ENCODE data around the gene STRIP1.

The STRIP1 gene

GRCh38 chr1:110043016-110043415, 8.6 kb downstream of the STRIP1 start:
- Histone ChIP-seq H3K4me1 (ENCODE audit: control insufficient read depth, insufficient read depth, low read length) (no peaks in the 10 kb centered on the region), H3K27me3 (ENCODE audit: control insufficient read depth, insufficient read depth, low read length) (no peaks in the 10 kb centered on the region), H3K4me3 (ENCODE audit: low read length) (no peak overlapping the region), H3K9me3 (ENCODE audit: control insufficient read depth, low read length) (no peaks in the 10 kb centered on the region), H3K36me3 (ENCODE audit: control insufficient read depth, insufficient read depth, low read length) (peaks cover 30% of the 10 kb centered on the region), H3K9ac (ENCODE audit: low read length) (no peak overlapping the region)

- H3K27me3 ChIP-seq (ENCODE audit: control insufficient read depth, insufficient read depth, low read length) = no peaks in the 10 kb centered on the region
- H3K9me3 ChIP-seq (ENCODE audit: control insufficient read depth, low read length) = no peaks in the 10 kb centered on the region
- H3K4me3 ChIP-seq (ENCODE audit: low read length) = no peak overlapping the region
- peaks cover 26% of the 10 kb centered on the region for H3K36me3 ChIP-seq (ENCODE audit: control insufficient read depth, insufficient read depth, low read length)
- no peak overlapping the region for H3K9ac ChIP-seq (ENCODE audit: low read length)
- peaks cover 10% of the 10 kb centered on the region for H3K4me1 ChIP-seq (ENCODE audit: control insufficient read depth, insufficient read depth, low read length)
Observed at GRCh38 chr1:110047463-110047862, 13.0 kb downstream of the STRIP1 start.

- H3K36me3 ChIP-seq (ENCODE audit: control insufficient read depth, insufficient read depth, low read length) = peaks cover 21% of the 10 kb centered on the region
- no peak overlapping the region for H3K9ac ChIP-seq (ENCODE audit: low read length)
- H3K9me3 ChIP-seq (ENCODE audit: control insufficient read depth, low read length) = no peaks in the 10 kb centered on the region
- no peak overlapping the region for H3K4me3 ChIP-seq (ENCODE audit: low read length)
- H3K27me3 ChIP-seq (ENCODE audit: control insufficient read depth, insufficient read depth, low read length) = no peaks in the 10 kb centered on the region
- H3K4me1 ChIP-seq (ENCODE audit: control insufficient read depth, insufficient read depth, low read length) = peaks cover 10% of the 10 kb centered on the region
Observed at GRCh38 chr1:110048240-110048639, 13.8 kb downstream of the STRIP1 start.

GRCh38 chr1:110048923-110049601, 14.6 kb downstream of the STRIP1 start:
- Histone ChIP-seq H3K4me1 (ENCODE audit: control insufficient read depth, insufficient read depth, low read length) (peaks cover 10% of the 10 kb centered on the region), H3K9ac (ENCODE audit: low read length) (no peak overlapping the region), H3K36me3 (ENCODE audit: control insufficient read depth, insufficient read depth, low read length) (peaks cover 13% of the 10 kb centered on the region), H3K9me3 (ENCODE audit: control insufficient read depth, low read length) (no peaks in the 10 kb centered on the region), H3K4me3 (ENCODE audit: low read length) (no peak overlapping the region), H3K27me3 (ENCODE audit: control insufficient read depth, insufficient read depth, low read length) (no peaks in the 10 kb centered on the region)

- Histone ChIP-seq H3K9me3 (ENCODE audit: control insufficient read depth, low read length) (no peaks in the 10 kb centered on the region), H3K27me3 (ENCODE audit: control insufficient read depth, insufficient read depth, low read length) (no peaks in the 10 kb centered on the region), H3K9ac (ENCODE audit: low read length) (no peak overlapping the region), H3K36me3 (ENCODE audit: control insufficient read depth, insufficient read depth, low read length) (peaks cover 20% of the 10 kb centered on the region), H3K4me1 (ENCODE audit: control insufficient read depth, insufficient read depth, low read length) (peaks cover 10% of the 10 kb centered on the region), H3K4me3 (ENCODE audit: low read length) (no peak overlapping the region)
Observed at GRCh38 chr1:110049801-110050601, 15.6 kb downstream of the STRIP1 start.

GRCh38 chr1:110050602-110051261, 16.3 kb downstream of the STRIP1 start:
- Histone ChIP-seq H3K9ac (ENCODE audit: low read length) (no peak overlapping the region), H3K36me3 (ENCODE audit: control insufficient read depth, insufficient read depth, low read length) (peaks cover 19% of the 10 kb centered on the region), H3K4me3 (ENCODE audit: low read length) (no peak overlapping the region), H3K4me1 (ENCODE audit: control insufficient read depth, insufficient read depth, low read length) (peaks cover 10% of the 10 kb centered on the region), H3K9me3 (ENCODE audit: control insufficient read depth, low read length) (no peaks in the 10 kb centered on the region), H3K27me3 (ENCODE audit: control insufficient read depth, insufficient read depth, low read length) (no peaks in the 10 kb centered on the region)

- Histone ChIP-seq H3K36me3 (ENCODE audit: control insufficient read depth, insufficient read depth, low read length) (peaks cover 21% of the 10 kb centered on the region), H3K4me3 (ENCODE audit: low read length) (no peak overlapping the region), H3K9me3 (ENCODE audit: control insufficient read depth, low read length) (no peaks in the 10 kb centered on the region)
Observed at GRCh38 chr1:110051262-110051648, 16.8 kb downstream of the STRIP1 start.

GRCh38 chr1:110053552-110054428, 19.4 kb downstream of the STRIP1 start:
- no peak overlapping the region for H3K4me3 ChIP-seq (ENCODE audit: low read length)
- no peak overlapping the region for H3K9ac ChIP-seq (ENCODE audit: low read length)
- H3K36me3 ChIP-seq (ENCODE audit: control insufficient read depth, insufficient read depth, low read length) = peaks cover 19% of the 10 kb centered on the region
- no peaks in the 10 kb centered on the region for H3K27me3 ChIP-seq (ENCODE audit: control insufficient read depth, insufficient read depth, low read length)
- H3K9me3 ChIP-seq (ENCODE audit: control insufficient read depth, low read length) = no peaks in the 10 kb centered on the region
- H3K4me1 ChIP-seq (ENCODE audit: control insufficient read depth, insufficient read depth, low read length) = peaks cover 8% of the 10 kb centered on the region

More at GRCh38 chr1:110051262-110051648, 16.8 kb downstream of the STRIP1 start:
- no peak overlapping the region for H3K9ac ChIP-seq (ENCODE audit: low read length)
- H3K4me1 ChIP-seq (ENCODE audit: control insufficient read depth, insufficient read depth, low read length) = peaks cover 10% of the 10 kb centered on the region
- no peaks in the 10 kb centered on the region for H3K27me3 ChIP-seq (ENCODE audit: control insufficient read depth, insufficient read depth, low read length)

- no peaks in the 10 kb centered on the region for H3K27me3 ChIP-seq (ENCODE audit: control insufficient read depth, insufficient read depth, low read length)
- H3K9ac ChIP-seq (ENCODE audit: low read length) = no peak overlapping the region
- no peaks in the 10 kb centered on the region for H3K9me3 ChIP-seq (ENCODE audit: control insufficient read depth, low read length)
- peaks cover 19% of the 10 kb centered on the region for H3K36me3 ChIP-seq (ENCODE audit: control insufficient read depth, insufficient read depth, low read length)
- no peaks in the 10 kb centered on the region for H3K4me1 ChIP-seq (ENCODE audit: control insufficient read depth, insufficient read depth, low read length)
- H3K4me3 ChIP-seq (ENCODE audit: low read length) = no peak overlapping the region
Observed at GRCh38 chr1:110055493-110056284, 21.3 kb downstream of the STRIP1 start.

- H3K36me3 ChIP-seq (ENCODE audit: control insufficient read depth, insufficient read depth, low read length) = peaks cover 19% of the 10 kb centered on the region
- H3K9me3 ChIP-seq (ENCODE audit: control insufficient read depth, low read length) = no peaks in the 10 kb centered on the region
- no peak overlapping the region for H3K9ac ChIP-seq (ENCODE audit: low read length)
- no peaks in the 10 kb centered on the region for H3K4me1 ChIP-seq (ENCODE audit: control insufficient read depth, insufficient read depth, low read length)
- H3K4me3 ChIP-seq (ENCODE audit: low read length) = no peak overlapping the region
- H3K27me3 ChIP-seq (ENCODE audit: control insufficient read depth, insufficient read depth, low read length) = no peaks in the 10 kb centered on the region
Observed at GRCh38 chr1:110056285-110056683, 21.9 kb downstream of the STRIP1 start.

GRCh38 chr1:110056776-110057175, 22.4 kb downstream of the STRIP1 start:
- no peaks in the 10 kb centered on the region for H3K4me1 ChIP-seq (ENCODE audit: control insufficient read depth, insufficient read depth, low read length)
- H3K9ac ChIP-seq (ENCODE audit: low read length) = no peak overlapping the region
- H3K27me3 ChIP-seq (ENCODE audit: control insufficient read depth, insufficient read depth, low read length) = no peaks in the 10 kb centered on the region
- H3K36me3 ChIP-seq (ENCODE audit: control insufficient read depth, insufficient read depth, low read length) = peaks cover 19% of the 10 kb centered on the region
- H3K4me3 ChIP-seq (ENCODE audit: low read length) = no peak overlapping the region
- H3K9me3 ChIP-seq (ENCODE audit: control insufficient read depth, low read length) = no peaks in the 10 kb centered on the region
